ENCODE measurements around the gene CIAO1.
"Not testable (repeated sequence)": the region's sequence is repeated elsewhere in the genome, so short reads cannot be mapped to it uniquely, and the experiment has no call there.

The CIAO1 gene

DNA sequence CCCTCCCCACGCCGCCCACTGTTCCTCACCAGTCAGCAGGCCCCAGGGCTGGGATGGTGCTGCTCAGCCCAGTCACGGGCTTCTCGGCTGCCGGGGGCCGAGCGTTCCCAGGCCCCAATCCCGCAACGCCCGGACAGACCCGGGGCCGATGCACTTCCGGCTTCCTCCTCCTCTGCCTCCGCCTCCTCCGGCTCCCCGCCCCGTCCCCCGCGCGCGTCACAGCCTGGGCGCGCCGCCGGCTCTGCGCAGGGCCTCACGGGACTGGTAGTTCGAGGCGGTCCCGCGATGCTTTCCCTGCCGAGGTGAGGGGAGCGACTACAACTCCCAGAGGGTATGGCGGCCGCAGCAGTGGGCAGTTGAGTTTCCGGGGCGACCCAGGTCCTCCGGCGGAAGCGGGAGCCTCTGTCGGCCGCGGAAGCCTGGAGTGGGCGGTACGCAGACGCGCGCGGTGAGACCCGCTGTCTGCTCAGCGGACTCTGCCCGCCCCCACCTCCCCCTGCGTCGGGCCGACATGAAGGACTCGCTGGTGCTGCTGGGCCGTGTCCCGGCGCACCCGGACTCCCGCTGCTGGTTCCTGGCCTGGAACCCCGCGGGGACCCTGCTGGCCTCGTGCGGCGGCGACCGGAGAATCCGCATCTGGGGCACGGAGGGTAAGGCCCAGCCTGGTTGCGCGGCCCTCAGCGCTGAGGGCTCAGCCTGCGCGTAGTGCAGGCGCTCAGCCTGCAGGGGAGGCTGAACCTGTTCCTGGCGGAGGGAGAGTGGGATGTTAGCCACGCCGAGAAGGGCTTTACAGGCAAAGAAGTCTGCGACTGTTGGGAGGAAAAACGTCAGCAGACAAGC lies at the start of gene CIAO1, which contains the start of gene TMEM127:
TSS of gene CIAO1 (plus strand) at position 386 of the 840 bp plus-strand sequence. CDS start at position 512, 126 bp downstream.
TSS of gene TMEM127 (minus strand) at position 158 of the 840 bp plus-strand sequence. CDS start 616 bp downstream, outside the sequence.
- H3K4me3 ChIP-seq (ENCODE audit: low read depth, low read length), result peak within 1 kb of the TSS; percentile 98
- DNase-seq (ENCODE audit: low read depth), result peak; percentile 88
- TF ChIP-seq, protein P1, sequence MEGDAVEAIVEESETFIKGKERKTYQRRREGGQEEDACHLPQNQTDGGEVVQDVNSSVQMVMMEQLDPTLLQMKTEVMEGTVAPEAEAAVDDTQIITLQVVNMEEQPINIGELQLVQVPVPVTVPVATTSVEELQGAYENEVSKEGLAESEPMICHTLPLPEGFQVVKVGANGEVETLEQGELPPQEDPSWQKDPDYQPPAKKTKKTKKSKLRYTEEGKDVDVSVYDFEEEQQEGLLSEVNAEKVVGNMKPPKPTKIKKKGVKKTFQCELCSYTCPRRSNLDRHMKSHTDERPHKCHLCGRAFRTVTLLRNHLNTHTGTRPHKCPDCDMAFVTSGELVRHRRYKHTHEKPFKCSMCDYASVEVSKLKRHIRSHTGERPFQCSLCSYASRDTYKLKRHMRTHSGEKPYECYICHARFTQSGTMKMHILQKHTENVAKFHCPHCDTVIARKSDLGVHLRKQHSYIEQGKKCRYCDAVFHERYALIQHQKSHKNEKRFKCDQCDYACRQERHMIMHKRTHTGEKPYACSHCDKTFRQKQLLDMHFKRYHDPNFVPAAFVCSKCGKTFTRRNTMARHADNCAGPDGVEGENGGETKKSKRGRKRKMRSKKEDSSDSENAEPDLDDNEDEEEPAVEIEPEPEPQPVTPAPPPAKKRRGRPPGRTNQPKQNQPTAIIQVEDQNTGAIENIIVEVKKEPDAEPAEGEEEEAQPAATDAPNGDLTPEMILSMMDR (IDR thresholded peaks at IDR 0.05; ENCODE audit: control insufficient read depth, extremely low read depth, insufficient read depth), result no peak

DNA sequence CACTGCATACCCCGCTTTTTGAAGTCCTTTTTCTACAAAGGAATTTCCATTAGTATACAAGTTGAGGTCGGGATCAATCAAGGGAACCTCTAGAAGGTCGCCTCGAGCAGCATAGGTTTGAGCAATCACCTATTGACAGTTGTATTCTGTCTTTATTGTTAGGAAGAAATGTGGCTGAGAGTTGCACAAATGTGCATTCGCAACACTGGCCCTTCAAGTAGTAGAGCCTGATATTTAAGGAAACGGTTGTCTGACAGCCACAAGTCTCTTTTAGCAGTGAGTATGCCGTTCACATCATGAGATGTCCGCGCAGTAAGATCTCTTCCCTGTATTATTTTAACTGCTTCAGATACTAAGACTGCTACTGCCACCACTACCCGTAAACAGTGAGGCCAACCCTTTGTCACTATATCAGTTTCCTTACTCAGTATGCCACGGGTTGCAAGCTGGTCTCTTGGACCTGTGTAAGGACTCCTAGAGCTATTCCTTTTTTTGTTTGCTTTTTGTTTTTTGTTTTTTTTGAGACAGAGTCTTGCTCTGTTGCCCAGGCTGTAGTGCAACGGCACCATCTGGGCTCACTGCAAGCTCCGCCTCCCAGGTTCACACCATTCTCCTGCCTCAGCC lies 47.4 kb upstream of the CIAO1 start:
- TF ChIP-seq, protein P1 (IDR thresholded peaks at IDR 0.05; ENCODE audit: control insufficient read depth, extremely low read depth, insufficient read depth), result no peak
- no peak for DNase-seq (ENCODE audit: low read depth)
- no peak overlapping the region for H3K4me3 ChIP-seq (ENCODE audit: low read depth, low read length)

DNA sequence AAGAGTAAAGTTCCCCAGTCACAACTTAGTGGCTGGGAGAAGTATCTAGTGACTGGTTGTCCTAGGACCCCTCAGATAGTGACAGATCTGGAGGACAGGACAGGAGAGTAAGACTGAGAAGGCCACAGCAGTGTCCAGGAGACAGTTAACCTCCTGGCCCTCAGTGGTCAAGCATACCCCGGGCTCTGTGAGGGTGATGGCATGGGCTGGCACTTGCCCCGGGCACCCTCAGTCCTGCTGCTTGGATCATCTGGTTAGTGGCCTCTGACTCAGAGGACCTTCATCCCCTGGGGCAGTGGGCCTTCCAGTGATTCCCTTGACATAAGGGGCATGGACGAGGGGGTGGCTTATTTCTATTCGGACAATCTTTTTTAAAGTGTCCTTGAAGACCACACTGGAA lies 46.1 kb upstream of the CIAO1 start:
- not testable (repeated sequence) for DNase-seq (ENCODE audit: low read depth)

DNA sequence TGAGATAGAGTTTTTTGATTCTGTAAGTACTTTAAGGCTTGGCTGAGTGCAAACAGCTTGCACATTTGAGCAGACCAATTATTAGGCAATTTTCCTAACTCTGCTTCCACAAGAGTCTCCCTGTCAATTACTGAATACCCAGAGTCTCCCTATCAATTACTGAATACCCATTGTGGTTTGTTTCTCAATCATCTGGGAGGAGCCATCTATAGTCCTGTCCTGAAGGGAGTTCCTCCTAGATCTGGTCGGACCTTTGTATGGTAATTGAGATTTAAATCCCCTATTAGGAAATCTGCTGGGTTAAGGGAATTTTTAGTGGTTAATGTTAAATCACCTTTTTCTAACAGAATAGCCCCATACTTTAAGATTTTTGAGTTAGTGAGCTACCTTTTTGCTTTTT lies 44.9 kb upstream of the CIAO1 start:
- H3K4me3 ChIP-seq (ENCODE audit: low read depth, low read length); DNase-seq (ENCODE audit: low read depth): not testable (repeated sequence)

More for the DNA sequence above, 46.1 kb upstream of the CIAO1 start:
- H3K4me3 ChIP-seq (ENCODE audit: low read depth, low read length), result not testable (repeated sequence)

DNA sequence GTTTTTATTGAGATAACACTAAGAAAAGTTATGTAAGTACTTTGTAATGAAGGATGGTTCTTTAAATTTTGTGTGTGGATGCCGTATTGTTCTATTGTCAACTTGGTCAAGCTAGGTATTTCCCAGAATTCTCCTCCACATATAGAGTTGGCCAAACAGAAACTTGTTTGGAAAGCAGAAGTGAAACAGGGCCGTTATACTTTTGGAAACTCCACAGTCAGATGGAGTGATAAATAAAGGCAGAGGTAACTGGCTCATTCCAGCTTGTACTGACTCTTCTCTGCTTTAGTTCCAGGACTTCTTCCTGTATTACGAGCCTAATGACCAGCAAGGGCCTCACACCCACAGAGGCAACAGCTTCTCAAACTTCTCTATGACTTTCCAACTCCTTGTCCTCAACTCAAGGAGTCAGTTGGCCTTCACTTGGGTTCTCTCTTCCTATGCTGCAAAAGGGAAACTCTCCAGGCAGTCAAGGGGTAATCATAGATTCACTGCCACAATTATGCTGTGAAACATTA lies 41.0 kb upstream of the CIAO1 start:
- H3K4me3 ChIP-seq (ENCODE audit: low read depth, low read length), result no peak overlapping the region
- DNase-seq (ENCODE audit: low read depth), result no peak
- TF ChIP-seq, protein P1 (IDR thresholded peaks at IDR 0.05; ENCODE audit: control insufficient read depth, extremely low read depth, insufficient read depth), result no peak

DNA sequence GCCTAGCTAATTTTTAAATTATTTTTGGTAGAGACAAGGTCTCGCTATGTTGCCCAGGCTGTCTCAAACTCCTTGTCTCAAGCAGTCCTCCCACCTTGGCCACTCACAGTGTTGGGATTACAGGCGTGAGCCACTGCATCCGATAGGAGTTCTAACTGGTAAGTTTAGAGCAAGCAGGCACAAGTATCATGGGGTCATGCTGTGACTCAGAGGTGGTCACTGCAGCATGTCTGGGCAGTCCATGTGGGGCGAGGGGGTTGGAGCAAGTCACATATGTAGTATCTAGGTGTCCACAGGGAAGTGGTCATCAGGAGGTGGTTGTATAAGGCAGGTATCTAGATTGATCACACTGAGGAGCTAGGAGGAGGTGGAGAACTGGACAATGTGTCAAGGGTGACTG lies 34.7 kb upstream of the CIAO1 start:
- no peak overlapping the region for H3K4me3 ChIP-seq (ENCODE audit: low read depth, low read length)
- DNase-seq (ENCODE audit: low read depth), result no peak
- TF ChIP-seq, protein P1 (IDR thresholded peaks at IDR 0.05; ENCODE audit: control insufficient read depth, extremely low read depth, insufficient read depth), result no peak

DNA sequence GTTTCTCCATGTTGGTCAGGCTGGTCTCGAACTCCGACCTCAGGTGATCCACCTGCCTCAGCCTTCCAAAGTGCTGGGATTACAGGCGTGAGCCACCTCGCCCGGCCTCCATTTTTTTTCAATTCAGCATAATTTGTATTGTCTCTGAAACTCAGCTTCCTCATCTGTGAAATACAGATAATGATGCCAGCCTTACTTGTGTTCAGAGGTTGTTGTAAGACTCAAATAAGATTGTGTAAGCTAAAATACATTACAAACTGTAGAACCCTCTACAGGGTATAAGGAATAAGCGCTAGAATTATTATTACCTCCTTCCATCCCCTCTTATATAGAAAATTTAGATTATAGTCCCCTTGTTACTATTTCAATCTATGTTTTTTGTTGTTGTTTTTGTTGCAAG lies 32.6 kb upstream of the CIAO1 start:
- no peak for DNase-seq (ENCODE audit: low read depth)
- TF ChIP-seq, protein P1 (IDR thresholded peaks at IDR 0.05; ENCODE audit: control insufficient read depth, extremely low read depth, insufficient read depth), result no peak
- no peak overlapping the region for H3K4me3 ChIP-seq (ENCODE audit: low read depth, low read length)
